Neutrophil (primary cell): ENCODE measurements around the gene TIGD3.

Experiments used
- H3K27ac ChIP-seq: fragments of 200-600 bp; sonication (generic); 2 replicates; pipeline ENCODE4 v1.5.1; 2016; ENCODE audit warnings: mild to moderate bottlenecking, moderate library complexity
- H3K27me3 ChIP-seq: fragments of 200-600 bp; sonication (generic); 2 replicates; pipeline ENCODE4 v1.6.0; 2016; ENCODE audit warnings: mild to moderate bottlenecking
- H3K36me3 ChIP-seq: fragments of 200-600 bp; sonication (generic); 2 replicates; pipeline ENCODE4 v1.5.1; 2017
- H3K4me1 ChIP-seq, 2 experiments: fragments of 200-600 bp in 1 of 2; sonication (generic) in 1 of 2; 1 replicate in 1 of 2; 2 replicates in 1 of 2; pipeline versions ENCODE4 v1.5.1 to v1.6.1; 2013 to 2016; ENCODE audit warnings: low read depth in 1 of 2, low read length in 1 of 2, mild to moderate bottlenecking in 1 of 2, moderate library complexity in 1 of 2; ENCODE audit not compliant: control insufficient read depth in 1 of 2, insufficient read depth in 1 of 2
- H3K4me3 ChIP-seq, 2 experiments: fragments of 200-600 bp in 1 of 2; sonication (generic) in 1 of 2; 1 replicate in 1 of 2; 2 replicates in 1 of 2; pipeline ENCODE4 v1.5.1; 2013 to 2016; ENCODE audit warnings: low read depth in 1 of 2, low read length in 1 of 2, mild to moderate bottlenecking in 1 of 2, moderate library complexity in 1 of 2
- H3K9me3 ChIP-seq: fragments of 200-600 bp; sonication (generic); 2 replicates; pipeline ENCODE4 v1.5.1; 2016
- CTCF ChIP-seq: fragments of 200-600 bp; sonication (generic); IDR thresholded peaks from 2 replicates; pipeline ENCODE4 v1.5.1; 2016; ENCODE audit warnings: antibody characterized with exemption

The TIGD3 gene

GRCh38 chr11:65362966-65363365 lies 8.4 kb downstream of the TIGD3 start:
- Histone ChIP-seq H3K27me3 (no peaks in the 10 kb centered on the region), H3K4me1 (peaks cover 29 to 34% of the 10 kb centered on the region in 2 experiments), H3K9me3 (no peaks in the 10 kb centered on the region), H3K4me3 (peak overlapping the region; percentile 41 to 47), H3K27ac (peak overlapping the region; percentile 99), H3K36me3 (no peaks in the 10 kb centered on the region)
- no peak for TF ChIP-seq CTCF

- Histone ChIP-seq H3K27ac (peak overlapping the region; percentile 99), H3K36me3 (no peaks in the 10 kb centered on the region), H3K4me1 (peaks cover 29 to 34% of the 10 kb centered on the region in 2 experiments), H3K9me3 (no peaks in the 10 kb centered on the region), H3K4me3 (no peak overlapping the region), H3K27me3 (no peaks in the 10 kb centered on the region)
- no peak for TF ChIP-seq CTCF
These were observed 9.2 kb downstream of the TIGD3 start for GRCh38 chr11:65363770-65364169.

DNA sequence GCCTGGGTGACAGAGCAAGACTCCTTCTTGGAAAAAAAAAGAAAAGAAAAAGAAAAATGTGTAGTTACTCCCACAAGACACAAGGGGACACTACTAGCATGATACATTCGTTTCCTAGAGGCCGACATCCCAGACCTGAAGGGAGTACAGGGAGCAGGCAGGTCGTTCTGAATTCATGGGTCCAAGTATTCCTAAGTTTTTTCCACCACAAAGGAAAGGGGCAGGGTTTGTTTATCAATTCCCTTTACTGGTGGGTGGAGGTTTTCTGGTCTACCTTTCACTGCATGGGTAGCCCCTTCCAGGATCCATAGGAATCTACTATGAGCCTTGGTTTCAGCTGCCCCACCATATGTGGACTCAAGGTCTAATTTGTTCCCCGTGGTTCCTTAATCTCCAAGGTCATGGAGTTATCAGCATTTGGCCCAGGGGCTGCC lies 11.8 kb downstream of the TIGD3 start:
- H3K9me3 ChIP-seq = no peaks in the 10 kb centered on the region
- H3K4me3 ChIP-seq = no peak overlapping the region
- H3K27me3 ChIP-seq = no peaks in the 10 kb centered on the region
- peaks cover 29 to 37% of the 10 kb centered on the region in 2 experiments for H3K4me1 ChIP-seq
- H3K36me3 ChIP-seq = no peaks in the 10 kb centered on the region
- peak; percentile 75 for TF ChIP-seq CTCF
- peak overlapping the region; percentile 33 for H3K27ac ChIP-seq

DNA sequence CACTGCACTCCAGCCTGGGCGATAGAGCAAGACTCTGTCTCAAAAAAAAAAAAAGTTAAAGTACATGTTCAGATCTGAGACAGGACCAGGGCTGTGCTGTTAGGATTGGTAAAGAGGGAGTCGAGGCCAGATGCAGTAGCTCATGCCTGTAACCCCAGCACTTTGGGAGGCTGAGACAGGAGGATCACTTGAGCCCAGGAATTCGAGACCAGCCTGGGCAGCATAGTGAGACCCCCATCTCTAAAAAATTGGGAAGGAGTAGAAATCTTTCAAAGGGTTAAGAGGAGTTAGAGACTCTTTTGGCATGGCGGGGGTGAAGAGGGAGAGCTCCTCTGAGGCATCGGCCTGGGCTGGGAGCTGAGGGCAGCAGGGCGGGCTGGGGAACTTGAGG lies 16.1 kb downstream of the TIGD3 start:
- H3K27me3 ChIP-seq = no peaks in the 10 kb centered on the region
- no peak for TF ChIP-seq CTCF
- peaks cover 4 to 9% of the 10 kb centered on the region in 2 experiments for H3K4me1 ChIP-seq
- H3K36me3 ChIP-seq = no peaks in the 10 kb centered on the region
- H3K27ac ChIP-seq = no peak overlapping the region
- H3K9me3 ChIP-seq = no peaks in the 10 kb centered on the region
- H3K4me3 ChIP-seq = no peak overlapping the region

DNA sequence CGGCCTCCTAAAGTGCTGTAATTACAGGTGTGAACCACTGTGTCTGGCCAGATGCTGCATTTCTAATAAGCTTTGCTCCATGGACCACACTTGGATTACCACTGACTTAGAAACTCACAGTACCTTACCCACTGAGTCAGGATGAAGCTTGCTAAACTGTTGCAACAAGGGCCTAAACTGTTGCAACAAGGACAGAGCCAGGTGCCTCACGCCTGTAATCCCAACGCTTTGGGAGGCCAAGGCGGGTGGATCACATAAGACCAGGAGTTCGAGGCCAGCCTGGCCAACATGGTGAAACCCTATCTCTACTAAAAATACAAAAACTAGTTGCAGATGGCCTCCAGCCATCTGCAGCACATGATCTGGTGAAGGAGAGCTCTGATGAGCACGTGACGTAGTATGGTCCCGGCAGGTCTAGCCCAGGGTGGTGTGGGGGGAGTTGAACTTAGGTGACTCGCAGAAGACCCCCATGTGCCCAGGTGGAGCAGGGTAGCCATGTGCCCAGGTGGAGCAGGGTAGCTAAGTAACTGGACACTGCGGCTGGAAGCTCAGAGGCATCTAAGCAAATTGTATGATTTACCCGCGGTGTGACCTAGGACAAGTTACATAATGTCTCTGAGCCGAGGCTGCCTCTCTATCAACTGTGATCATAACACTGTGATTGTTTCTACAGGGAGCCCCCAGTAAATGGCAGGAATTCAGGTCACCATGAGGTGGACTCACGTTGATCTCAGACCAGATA lies 19.5 kb downstream of the TIGD3 start:
- Histone ChIP-seq H3K4me1 (peaks cover 4 to 14% of the 10 kb centered on the region in 2 experiments), H3K27ac (no peak overlapping the region), H3K36me3 (peaks cover 5% of the 10 kb centered on the region), H3K4me3 (no peak overlapping the region), H3K9me3 (no peaks in the 10 kb centered on the region), H3K27me3 (no peaks in the 10 kb centered on the region)
- no peak for TF ChIP-seq CTCF
